NCI-H128 (cell line): Measurements from ENCODE around the gene MACROD1.
"Not testable (repeated sequence)": the region's sequence is repeated elsewhere in the genome, so short reads cannot be mapped to it uniquely, and the experiment has no call there.

ENCODE experiments used
- DNase-seq: peaks from one replicate; lab custom pipeline; 2025; ENCODE audit not compliant: unreplicated experiment; lab: John Stamatoyannopoulos, UW

Gene MACROD1

GRCh38 chr11:64185693-64186491 lies 20.0 kb upstream of the MACROD1 start, which contains the start of gene STIP1:
TSS of gene STIP1 (plus strand) at chr11:64186171. CDS start at chr11:64186262, 91 bp downstream.
- DNase-seq, result peak; percentile 100

- DNase-seq, result no peak
Measured at GRCh38 chr11:64185175-64185692, 19.3 kb upstream of the MACROD1 start.

- DNase-seq, result no peak
Measured at GRCh38 chr11:64183890-64184289, 18.0 kb upstream of the MACROD1 start.

- DNase-seq, result no peak
Measured at GRCh38 chr11:64181506-64182411, 15.8 kb upstream of the MACROD1 start.

- DNase-seq, result no peak
Measured at GRCh38 chr11:64180891-64181290, 15.0 kb upstream of the MACROD1 start.

- no peak for DNase-seq
Measured at GRCh38 chr11:64178951-64179639, 13.2 kb upstream of the MACROD1 start.

- DNase-seq, result no peak
Measured at GRCh38 chr11:64178203-64178602, 12.3 kb upstream of the MACROD1 start.

- DNase-seq, result no peak
Measured at GRCh38 chr11:64176751-64177150, 10.8 kb upstream of the MACROD1 start.

- DNase-seq, result no peak
Measured at GRCh38 chr11:64173616-64174355, 7.9 kb upstream of the MACROD1 start.

- no peak for DNase-seq
Measured at GRCh38 chr11:64170419-64170818, 4.5 kb upstream of the MACROD1 start.

- no peak for DNase-seq
Measured at GRCh38 chr11:64165481-64165841, 452 bp downstream of the MACROD1 start.

GRCh38 chr11:64164392-64165312 lies 1.3 kb downstream of the MACROD1 start:
- no peak for DNase-seq

- no peak for DNase-seq
Measured at GRCh38 chr11:64163951-64164350, 2.0 kb downstream of the MACROD1 start.

- not testable (repeated sequence) for DNase-seq
Measured at GRCh38 chr11:64162769-64163168, 3.1 kb downstream of the MACROD1 start.

GRCh38 chr11:64161037-64161436 lies 4.9 kb downstream of the MACROD1 start:
- DNase-seq, result no peak

- no peak for DNase-seq
Measured at GRCh38 chr11:64157631-64158394, 8.1 kb downstream of the MACROD1 start.

GRCh38 chr11:64156235-64157011 lies 9.5 kb downstream of the MACROD1 start:
- no peak for DNase-seq

- DNase-seq, result no peak
Measured at GRCh38 chr11:64153812-64154211, 12.1 kb downstream of the MACROD1 start.
